ENCODE data around the gene TAPBP. TPM values are rescaled to one million over a fixed set of nuclear protein-coding genes. Genes with fewer than 3 reads are reported as not detected.

TAPBP gene
- total and polyA plus RNA-seq, 2 of the 8 experiments (the other 6 are each of a cell fraction or from before 2014, with no cell fraction given): 24.5 to 35.4 TPM

GRCh38 chr6:33277663-33278391 is 36.1 kb downstream of the TAPBP start:
- Histone ChIP-seq H3K27ac (ENCODE audit: low read depth, low read length) (0 out of 2 replicates have a peak overlapping the region, but pooled peaks have one; percentile 22), H3K4ac (replicated peaks; ENCODE audit: insufficient read length, low read depth, low read length) (peak overlapping the region; percentile 66)
- no peak for FAIRE-seq

More at GRCh38 chr6:33277663-33278391, 36.1 kb downstream of the TAPBP start:
- Histone ChIP-seq H3K79me2 (ENCODE audit: control insufficient read depth in 1 of 2, insufficient read depth in 2 of 2, low read length in 2 of 2) (peaks cover 18 to 26% of the 10 kb centered on the region in 2 experiments), H3K36me3 (ENCODE audit: control insufficient read depth in 2 of 4, insufficient read depth in 4 of 4, low read length in 3 of 4) (peaks cover 18 to 45% (median 41%) of the 10 kb centered on the region in 4 experiments; a peak in 7 of 8 replicates), H2BK20ac (ENCODE audit: low read length) (no peak overlapping the region), H2BK5ac (ENCODE audit: low read depth, low read length) (peak overlapping the region; percentile 86), H4K8ac (ENCODE audit: extremely low read depth, insufficient read depth, low read length) (peak overlapping the region; percentile 75), H2AK5ac (ENCODE audit: low read depth, low read length) (peak overlapping the region; percentile 6; the same call in 1 of the 2 replicates), H2AFZ (ENCODE audit: low read length) (no peak overlapping the region), H3K27me3 (replicated peaks in 1 of 4; ENCODE audit: control insufficient read depth in 3 of 4, extremely low read depth in 1 of 4, insufficient read depth in 3 of 4, low read length in 3 of 4) (no peaks in the 10 kb centered on the region), H2BK120ac (replicated peaks; ENCODE audit: low read depth, low read length) (no peak overlapping the region), H4K91ac (replicated peaks; ENCODE audit: insufficient read length, low read length) (peak overlapping the region; percentile 58), H3K4me3 (ENCODE audit: extremely low read depth in 1 of 4, insufficient read depth in 2 of 4, low read depth in 3 of 4, low read length in 4 of 4) (peak overlapping the region; percentile 52 to 81 (median 59)), H3K9me3 (ENCODE audit: insufficient read depth in 2 of 2, low read depth in 1 of 2, low read length in 1 of 2) (no peaks in the 10 kb centered on the region), H4K5ac (ENCODE audit: insufficient read length, low read depth, low read length) (peak overlapping the region; percentile 69), H3K4me2 (ENCODE audit: insufficient read depth in 1 of 2, low read depth in 2 of 2, low read length in 2 of 2) (peak overlapping the region; percentile 86 to 96), H3K9ac (replicated peaks in 1 of 4; ENCODE audit: extremely low read depth in 1 of 4, low read depth in 3 of 4, low read length in 3 of 4) (peak overlapping the region in 3 of 4 experiments; percentile 29 to 49 (median 43); a peak in 5 of 7 replicates), H3K4me1 (replicated peaks in 1 of 4; ENCODE audit: control insufficient read depth in 3 of 4, insufficient read depth in 4 of 4, low read length in 3 of 4) (peaks cover 3 to 35% (median 12%) of the 10 kb centered on the region in 4 experiments), H3K14ac (ENCODE audit: insufficient read length) (no peak overlapping the region), H3K23me2 (ENCODE audit: low read depth, low read length) (peaks cover 20% of the 10 kb centered on the region), H4K20me1 (replicated peaks in 1 of 2; ENCODE audit: control insufficient read depth in 1 of 2, insufficient read depth in 2 of 2, low read length in 2 of 2) (peaks cover 13 to 19% of the 10 kb centered on the region in 2 experiments), H3K18ac (ENCODE audit: extremely low read depth, low read length) (peak overlapping the region; percentile 79), H3K56ac (replicated peaks; ENCODE audit: insufficient read length, low read depth, low read length) (peak overlapping the region; percentile 33), H3K79me1 (ENCODE audit: low read depth, low read length) (peaks cover 6% of the 10 kb centered on the region; the same call in 1 of the 2 replicates), H2BK12ac (ENCODE audit: low read depth, low read length) (peak overlapping the region; percentile 65; the same call in 1 of the 2 replicates), H3K23ac (ENCODE audit: insufficient read length) (no peak overlapping the region), H2BK15ac (ENCODE audit: low read length) (peak overlapping the region; percentile 12; the same call in 1 of the 2 replicates)
- ChIA-PET POLR2A (ENCODE audit: partially characterized antibody) (interaction anchor here (1.0 to 12.0 kb wide), 30 partner anchors 9 to 416 kb away, joined by 3 to 337 read pairs (median 6); partner anchors contain the start of genes BRD2, CUTA, HSD17B8 and PFDN6), CTCF (ENCODE audit: partially characterized antibody) (interaction anchor here (0.7 to 8.0 kb wide), 17 partner anchors 12 to 307 kb away, joined by 3 to 81 read pairs (median 3); partner anchors contain the start of genes PFDN6, RGL2, TAPBP and WDR46)
- peak in 1 of 2 experiments; percentile 65 for DNase-seq (ENCODE audit: low read depth in 1 of 2, low spot score in 2 of 2)
- 23% methylated on average over 35 of the region's 39 CpGs; no CpG with 5 or more reads in 1 of the 2 experiments for WGBS, 2 experiments (ENCODE audit: extremely low coverage in 1 of 2, insufficient coverage in 1 of 2, insufficient read length in 1 of 2, insufficient replicate concordance in 2 of 2, low coverage in 1 of 2, low lambda C conversion rate in 2 of 2, missing lambda C conversion rate in 1 of 2)
- TF ChIP-seq RNF2 (IDR thresholded peaks at IDR 0.05; ENCODE audit: borderline replicate concordance, low read depth, low read length, missing control alignments, poor library complexity, severe bottlenecking) (no peak), ZNF274 (IDR thresholded peaks at IDR 0.05; ENCODE audit: borderline replicate concordance, extremely low read depth, low read length) (no peak), TBP (IDR thresholded peaks at IDR 0.05; ENCODE audit: low read depth, low read length) (no peak), TAF1 (IDR thresholded peaks at IDR 0.05; ENCODE audit: low read depth, low read length) (no peak), RAD21 (IDR thresholded peaks at IDR 0.05 in 1 of 2, conservative IDR thresholded peaks at IDR 0.05 in 1 of 2; ENCODE audit: low read depth in 2 of 2, low read length in 2 of 2) (peak in 1 of 2 experiments; percentile 34; a peak in 2 of 4 replicates), SP1 (IDR thresholded peaks at IDR 0.05; ENCODE audit: low read depth, low read length) (no peak), POLR2AphosphoS5 (IDR thresholded peaks at IDR 0.05; ENCODE audit: low read depth, low read length) (no peak)

Data from H1 (cell line).